Activated naive CD4-positive, alpha-beta T cell treated with anti-CD3 and anti-CD28 coated beads, Interleukin-2, amount 10 ng/mL, durations not matched to agents 7 days and 5 days (primary cell): ENCODE measurements around the gene RNF141.

Experiments
- CTCF ChIA-PET: fragments of 350-600 bp; sonication (Branson Sonifier 250); formaldehyde crosslinking; loops from one replicate; lab custom pipeline; 2021; ENCODE audit warnings: antibody characterized with exemption; lab: Charles Lee
- DNase-seq: peaks from one replicate; pipeline ENCODE4 v3.0.0-alpha.2; 2020
- H3K27ac Mint-ChIP-seq: one replicate; pipeline ENCODE4 v1.8.0; 2021; ENCODE audit warnings: mild to moderate bottlenecking, moderate library complexity, mixed read lengths
- H3K27me3 Mint-ChIP-seq: one replicate; pipeline ENCODE4 v1.8.0; 2021; ENCODE audit warnings: mild to moderate bottlenecking, mixed read lengths
- H3K36me3 Mint-ChIP-seq: one replicate; pipeline ENCODE4 v1.8.0; 2021; ENCODE audit warnings: mixed read lengths
- H3K4me1 Mint-ChIP-seq: one replicate; pipeline ENCODE4 v1.8.0; 2021; ENCODE audit warnings: mixed read lengths
- H3K4me3 Mint-ChIP-seq: one replicate; pipeline ENCODE4 v1.8.0; 2021; ENCODE audit warnings: mild to moderate bottlenecking, moderate library complexity, mixed read lengths
- H3K9me3 Mint-ChIP-seq: one replicate; pipeline ENCODE4 v1.8.0; 2021; ENCODE audit warnings: mixed read lengths

Gene RNF141

DNA sequence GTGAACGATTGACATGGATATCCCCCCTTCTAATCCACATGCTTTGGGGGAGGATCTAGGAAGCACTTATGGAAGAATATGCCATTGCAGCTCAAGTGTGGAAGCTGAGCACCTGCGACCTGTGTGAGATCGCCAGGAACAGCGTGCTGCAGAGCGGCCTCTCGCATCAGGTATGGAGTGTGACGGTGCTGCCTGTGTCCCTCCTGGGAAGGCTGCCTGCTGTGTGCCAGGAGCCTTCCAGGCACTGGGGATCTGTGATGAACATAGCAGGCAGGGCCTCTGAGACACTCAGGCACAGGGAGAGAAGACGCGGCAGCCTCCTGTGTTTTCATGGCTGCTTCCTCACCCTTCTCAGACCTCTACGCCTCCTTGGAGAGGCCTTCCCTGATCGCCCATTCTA, 36.5 kb downstream of the RNF141 start:
- Mint-ChIP-seq H3K4me1 (no peaks in the 10 kb centered on the region), H3K9me3 (no peaks in the 10 kb centered on the region), H3K36me3 (peaks cover 29% of the 10 kb centered on the region), H3K27me3 (no peaks in the 10 kb centered on the region), H3K27ac (no peak overlapping the region), H3K4me3 (no peak overlapping the region)
- CTCF ChIA-PET: no interaction called here
- no peak for DNase-seq

DNA sequence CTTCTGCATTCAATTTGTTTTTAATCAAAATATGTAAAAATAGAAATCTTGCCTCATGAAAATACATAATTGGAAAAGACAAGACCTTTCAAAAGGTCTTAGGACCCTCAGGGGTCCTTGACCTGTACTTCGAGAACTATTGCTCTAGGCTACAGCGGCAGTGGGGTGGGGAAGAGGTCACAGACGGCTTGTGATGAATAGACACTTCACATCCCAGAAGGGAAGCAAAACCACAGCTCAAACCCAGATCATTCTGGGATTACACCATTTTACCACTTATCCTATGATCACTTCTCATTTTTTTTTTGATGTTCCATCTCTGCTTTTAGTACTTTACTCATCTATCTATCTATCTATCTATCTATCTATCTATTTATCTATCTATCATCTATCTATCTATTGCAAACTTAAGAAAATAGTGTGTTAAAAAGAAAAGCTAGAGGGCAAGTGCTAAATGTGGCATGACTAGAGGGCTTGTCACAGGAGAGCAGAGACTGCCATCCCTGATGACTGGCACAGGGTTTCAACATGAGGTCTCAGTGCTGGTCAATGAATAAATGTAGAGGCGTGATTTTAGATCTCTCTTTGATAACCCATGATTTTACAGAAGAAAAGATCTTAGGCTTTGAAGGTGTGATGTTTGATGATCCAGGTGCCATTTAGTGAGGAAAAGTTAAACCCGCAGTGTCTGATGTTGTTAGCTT, 37.1 kb downstream of the RNF141 start:
- CTCF ChIA-PET: no interaction called here
- Mint-ChIP-seq H3K4me1 (no peaks in the 10 kb centered on the region), H3K4me3 (no peak overlapping the region), H3K9me3 (no peaks in the 10 kb centered on the region), H3K27ac (peak overlapping the region; percentile 16), H3K36me3 (peaks cover 33% of the 10 kb centered on the region), H3K27me3 (no peaks in the 10 kb centered on the region)
- no peak for DNase-seq

DNA sequence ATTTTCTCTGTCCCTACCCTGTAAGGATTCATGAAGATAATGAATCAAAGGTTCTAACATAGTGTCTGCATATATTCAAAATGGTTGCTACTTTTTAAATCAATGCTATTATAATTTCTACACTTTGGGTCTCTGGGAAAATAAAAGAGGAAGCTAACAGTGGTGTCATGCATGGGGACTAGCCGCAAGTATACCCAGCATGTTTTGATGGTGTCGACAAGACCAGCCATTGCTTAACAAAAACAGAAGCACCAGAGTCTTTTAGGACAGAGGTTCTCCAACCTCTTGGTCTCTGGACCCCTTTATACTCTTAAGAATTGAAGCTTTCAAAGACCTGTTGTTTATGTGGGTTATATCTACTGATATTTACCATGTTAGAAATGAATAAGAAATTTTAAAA, 37.8 kb downstream of the RNF141 start:
- no peaks in the 10 kb centered on the region for H3K27me3 Mint-ChIP-seq
- no peaks in the 10 kb centered on the region for H3K4me1 Mint-ChIP-seq
- H3K27ac Mint-ChIP-seq: no peak overlapping the region
- CTCF ChIA-PET: no interaction called here
- H3K9me3 Mint-ChIP-seq: no peaks in the 10 kb centered on the region
- H3K4me3 Mint-ChIP-seq: no peak overlapping the region
- DNase-seq: no peak
- H3K36me3 Mint-ChIP-seq: peaks cover 33% of the 10 kb centered on the region

DNA sequence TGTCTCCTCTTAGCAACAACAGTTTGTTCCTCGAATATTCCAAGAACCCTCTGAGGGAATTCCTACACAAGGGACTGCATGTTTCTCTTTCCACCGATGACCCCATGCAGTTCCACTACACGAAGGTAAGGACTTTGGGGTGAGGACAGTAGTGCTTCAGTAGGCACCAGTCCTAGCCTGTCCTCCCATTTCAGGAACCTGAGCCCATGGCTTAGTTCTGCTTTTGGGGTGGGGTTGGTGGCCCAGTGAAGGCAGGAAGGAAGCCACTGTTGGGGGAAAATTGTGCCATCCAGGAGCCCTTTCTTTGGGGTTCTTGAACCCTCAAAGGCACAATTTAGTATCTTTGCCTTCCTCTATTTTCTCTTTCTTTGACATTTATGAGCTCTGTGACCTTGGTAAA, 38.2 kb downstream of the RNF141 start:
- H3K27me3 Mint-ChIP-seq: no peaks in the 10 kb centered on the region
- peaks cover 37% of the 10 kb centered on the region for H3K36me3 Mint-ChIP-seq
- no peak for DNase-seq
- no peaks in the 10 kb centered on the region for H3K4me1 Mint-ChIP-seq
- no peaks in the 10 kb centered on the region for H3K9me3 Mint-ChIP-seq
- no peak overlapping the region for H3K27ac Mint-ChIP-seq
- CTCF ChIA-PET: no interaction called here
- no peak overlapping the region for H3K4me3 Mint-ChIP-seq

DNA sequence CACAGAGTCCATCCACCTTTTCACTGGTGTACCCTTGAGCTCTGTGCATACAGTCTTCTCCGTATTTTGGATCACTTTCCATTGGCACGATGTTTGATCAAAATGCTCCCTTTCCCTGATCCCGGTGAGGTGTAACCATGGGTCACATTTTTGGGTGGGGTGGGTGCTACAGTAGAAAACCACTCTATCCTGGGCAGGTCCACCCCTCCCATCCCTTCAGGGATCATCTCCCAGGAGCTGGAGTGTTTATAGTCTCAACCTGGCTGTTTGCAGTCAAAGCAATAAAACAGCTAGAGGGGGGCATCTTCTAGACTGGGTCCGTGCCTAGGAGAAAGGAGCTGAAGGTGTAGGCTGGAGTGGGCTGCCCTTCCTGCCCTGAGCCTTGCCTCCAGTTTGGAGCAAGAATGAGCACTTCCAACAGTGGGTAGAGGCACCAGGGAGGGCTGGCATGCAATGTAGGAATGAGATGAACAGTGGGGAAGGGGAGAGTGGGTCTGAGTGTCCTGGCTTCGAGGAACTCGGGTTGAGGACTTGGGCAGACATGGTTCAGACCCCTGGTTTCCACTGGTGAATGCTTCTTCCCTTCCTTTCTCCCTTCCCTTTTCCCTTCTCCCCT, 38.8 kb downstream of the RNF141 start:
- no peaks in the 10 kb centered on the region for H3K4me1 Mint-ChIP-seq
- H3K27me3 Mint-ChIP-seq: no peaks in the 10 kb centered on the region
- H3K4me3 Mint-ChIP-seq: no peak overlapping the region
- CTCF ChIA-PET: no interaction called here
- H3K36me3 Mint-ChIP-seq: peaks cover 40% of the 10 kb centered on the region
- H3K9me3 Mint-ChIP-seq: no peaks in the 10 kb centered on the region
- no peak overlapping the region for H3K27ac Mint-ChIP-seq
- DNase-seq: no peak

DNA sequence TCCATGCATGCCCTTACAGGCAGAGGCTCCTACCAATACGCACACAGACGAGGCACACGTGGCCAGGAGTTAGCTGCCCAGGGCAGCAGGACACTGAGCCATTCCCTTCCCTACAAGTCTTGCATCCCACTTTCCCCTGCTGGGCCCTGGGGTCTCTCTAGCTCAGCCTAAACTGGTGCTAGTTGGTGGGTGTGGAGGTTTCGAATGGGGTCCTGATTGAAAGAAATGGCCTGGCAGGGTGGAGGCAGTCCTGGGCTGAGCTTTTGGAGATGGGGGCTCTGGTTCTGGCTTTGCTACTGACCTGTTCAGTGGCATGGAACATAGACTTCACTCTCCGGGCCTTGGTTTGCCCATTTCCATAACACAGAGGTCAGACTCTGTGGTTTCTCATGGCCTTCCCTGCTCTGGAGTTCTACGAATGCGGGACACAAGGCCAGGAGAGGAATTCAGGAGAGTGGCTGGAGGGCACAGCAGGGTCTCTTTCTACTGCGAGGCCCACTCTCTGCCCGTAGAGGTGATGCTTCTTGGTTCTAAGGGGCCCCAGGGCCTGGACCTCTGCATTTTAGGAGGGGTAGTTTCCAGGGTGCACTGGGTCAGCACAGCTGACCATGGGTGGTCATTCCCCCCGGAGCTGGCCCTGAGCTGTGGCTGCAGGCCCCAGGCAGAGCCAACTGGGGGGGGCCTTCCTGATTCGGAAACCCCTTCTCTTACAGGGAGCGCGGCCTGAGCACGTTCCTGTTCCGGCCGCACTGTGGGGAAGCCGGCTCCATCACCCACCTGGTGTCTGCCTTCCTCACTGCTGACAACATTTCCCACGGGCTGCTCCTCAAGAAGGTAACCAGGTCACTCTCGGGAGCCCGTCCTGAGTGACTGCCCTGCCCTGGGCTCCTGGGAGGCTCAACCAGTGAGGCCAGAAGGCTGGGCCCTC, 40.0 kb downstream of the RNF141 start:
- Mint-ChIP-seq H3K4me3 (no peak overlapping the region), H3K27me3 (no peaks in the 10 kb centered on the region), H3K36me3 (peaks cover 40% of the 10 kb centered on the region), H3K4me1 (no peaks in the 10 kb centered on the region), H3K27ac (no peak overlapping the region), H3K9me3 (no peaks in the 10 kb centered on the region)
- CTCF ChIA-PET: no interaction called here
- DNase-seq: no peak

DNA sequence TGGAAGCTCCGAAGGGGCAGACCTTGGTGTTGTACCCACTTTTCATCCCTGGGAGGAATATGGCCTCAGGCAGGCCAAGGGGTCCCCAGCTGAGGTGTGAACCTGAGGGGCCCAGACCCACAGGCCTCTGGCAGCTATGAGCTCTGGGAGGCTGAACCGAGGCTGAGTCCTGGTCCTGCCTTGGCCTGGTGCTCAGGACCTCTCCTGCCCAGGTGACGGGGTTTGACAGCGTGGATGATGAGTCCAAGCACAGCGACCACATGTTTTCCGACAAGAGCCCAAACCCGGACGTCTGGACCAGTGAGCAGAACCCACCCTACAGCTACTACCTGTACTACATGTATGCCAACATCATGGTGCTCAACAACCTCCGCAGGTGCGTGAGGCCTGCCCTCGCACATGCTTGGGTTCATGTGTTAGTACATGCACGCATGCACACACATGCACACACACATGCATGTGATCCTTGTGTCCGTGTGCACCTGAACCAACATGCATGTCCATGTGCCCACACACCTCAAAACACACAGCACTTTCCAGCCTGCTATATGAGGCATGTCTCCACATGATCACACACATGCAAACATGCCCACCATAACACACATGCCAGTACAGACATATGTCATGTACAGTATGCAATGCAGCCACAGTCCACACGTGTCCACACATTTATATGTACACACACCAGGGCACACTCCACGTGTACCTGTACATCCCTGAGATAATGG, 40.9 kb downstream of the RNF141 start:
- H3K27ac Mint-ChIP-seq: no peak overlapping the region
- no peaks in the 10 kb centered on the region for H3K27me3 Mint-ChIP-seq
- peaks cover 32% of the 10 kb centered on the region for H3K36me3 Mint-ChIP-seq
- H3K4me3 Mint-ChIP-seq: no peak overlapping the region
- no peak for DNase-seq
- CTCF ChIA-PET: no interaction called here
- no peaks in the 10 kb centered on the region for H3K4me1 Mint-ChIP-seq
- H3K9me3 Mint-ChIP-seq: no peaks in the 10 kb centered on the region

DNA sequence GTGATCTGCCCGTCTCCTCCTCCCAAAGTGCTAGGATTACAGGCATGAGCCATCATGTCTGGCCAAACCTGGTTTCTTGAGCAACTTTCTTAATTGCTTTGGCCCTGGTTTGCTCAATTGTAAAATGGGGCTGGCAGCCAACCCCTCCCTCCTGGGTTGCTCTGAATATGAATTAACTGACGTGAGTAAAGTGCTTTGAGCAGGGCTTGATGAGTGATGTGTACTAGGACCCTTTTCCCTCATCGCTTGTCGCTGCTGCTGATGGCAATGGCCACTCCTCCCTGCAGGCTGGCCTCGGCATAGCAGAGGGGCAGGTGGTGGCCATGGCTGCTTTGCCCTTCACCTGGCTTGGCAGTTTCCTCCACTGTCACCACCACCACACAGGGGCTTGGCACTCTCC, 41.5 kb downstream of the RNF141 start:
- H3K36me3 Mint-ChIP-seq: peaks cover 34% of the 10 kb centered on the region
- H3K9me3 Mint-ChIP-seq: no peaks in the 10 kb centered on the region
- H3K27me3 Mint-ChIP-seq: no peaks in the 10 kb centered on the region
- DNase-seq: no peak
- no peak overlapping the region for H3K27ac Mint-ChIP-seq
- no peaks in the 10 kb centered on the region for H3K4me1 Mint-ChIP-seq
- CTCF ChIA-PET: no interaction called here
- H3K4me3 Mint-ChIP-seq: no peak overlapping the region

DNA sequence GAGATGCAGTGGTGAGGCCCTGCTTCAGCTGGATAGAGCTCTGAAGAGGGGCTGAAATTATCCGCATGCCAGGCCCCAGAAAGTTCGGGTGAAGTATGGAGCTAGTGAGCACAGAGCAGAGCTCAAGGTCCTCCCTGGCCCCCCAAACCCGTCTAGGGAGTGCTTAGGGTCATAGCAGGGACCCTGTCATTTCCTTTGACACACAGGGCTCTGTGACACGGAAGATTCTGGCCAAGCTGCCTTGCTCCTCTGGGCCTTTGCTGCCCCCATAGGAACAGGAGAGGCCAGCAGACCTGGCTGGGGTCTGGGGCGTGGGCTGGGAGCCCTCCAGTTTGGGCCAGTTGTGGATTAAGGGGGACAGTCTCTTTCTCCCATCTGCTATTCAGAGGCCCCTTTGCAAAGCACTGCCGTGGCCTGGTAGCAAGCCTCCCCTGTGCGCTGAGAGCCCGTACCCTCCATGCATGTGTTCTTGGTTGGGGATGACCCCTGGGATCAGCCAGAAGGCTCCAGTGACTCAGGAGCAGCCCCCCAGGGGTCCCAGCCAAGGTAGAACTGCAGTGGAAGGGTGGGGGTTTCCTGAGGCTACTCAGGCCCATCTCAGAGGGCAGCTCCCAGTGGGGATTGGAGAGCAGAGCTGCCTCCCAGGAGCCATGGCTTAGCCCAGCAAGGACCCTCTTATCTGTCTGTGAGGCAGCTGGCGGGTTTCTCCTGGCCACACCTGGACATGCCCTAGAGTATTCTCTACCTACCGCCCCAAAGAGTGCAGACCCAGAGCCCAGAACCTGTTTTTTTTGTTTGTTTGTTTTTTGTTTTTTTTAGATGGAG, 42.3 kb downstream of the RNF141 start:
- H3K27ac Mint-ChIP-seq: peak overlapping the region; percentile 69
- H3K9me3 Mint-ChIP-seq: no peaks in the 10 kb centered on the region
- no peaks in the 10 kb centered on the region for H3K4me1 Mint-ChIP-seq
- DNase-seq: no peak
- CTCF ChIA-PET: no interaction called here
- H3K36me3 Mint-ChIP-seq: peaks cover 35% of the 10 kb centered on the region
- no peak overlapping the region for H3K4me3 Mint-ChIP-seq
- no peaks in the 10 kb centered on the region for H3K27me3 Mint-ChIP-seq

DNA sequence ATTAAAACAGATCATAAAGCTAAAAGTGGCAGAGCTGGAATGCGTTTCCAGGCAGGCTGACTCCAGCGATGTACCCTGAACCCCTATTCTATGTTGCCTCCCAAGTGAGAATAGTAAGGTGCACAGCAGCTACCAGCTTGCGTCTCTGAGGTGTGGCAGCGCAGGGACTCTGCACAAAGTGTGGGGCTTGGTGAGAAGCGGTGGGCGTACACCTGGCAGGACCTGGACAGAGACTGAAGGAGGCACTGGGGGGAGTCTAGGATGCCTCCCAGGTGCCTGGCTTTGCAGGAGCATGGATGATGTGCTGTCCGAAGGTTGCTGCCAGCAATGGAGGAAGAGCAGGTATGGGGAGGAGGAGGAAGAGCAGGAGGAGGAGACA, 43.0 kb downstream of the RNF141 start:
- H3K4me3 Mint-ChIP-seq: no peak overlapping the region
- no peaks in the 10 kb centered on the region for H3K4me1 Mint-ChIP-seq
- DNase-seq: no peak
- peaks cover 35% of the 10 kb centered on the region for H3K36me3 Mint-ChIP-seq
- H3K9me3 Mint-ChIP-seq: no peaks in the 10 kb centered on the region
- H3K27me3 Mint-ChIP-seq: no peaks in the 10 kb centered on the region
- peak overlapping the region; percentile 22 for H3K27ac Mint-ChIP-seq
- CTCF ChIA-PET: interaction anchor here (0.6 kb wide), 1 partner anchor 88 kb away, joined by 3 read pairs; no protein-coding TSS in a partner anchor

DNA sequence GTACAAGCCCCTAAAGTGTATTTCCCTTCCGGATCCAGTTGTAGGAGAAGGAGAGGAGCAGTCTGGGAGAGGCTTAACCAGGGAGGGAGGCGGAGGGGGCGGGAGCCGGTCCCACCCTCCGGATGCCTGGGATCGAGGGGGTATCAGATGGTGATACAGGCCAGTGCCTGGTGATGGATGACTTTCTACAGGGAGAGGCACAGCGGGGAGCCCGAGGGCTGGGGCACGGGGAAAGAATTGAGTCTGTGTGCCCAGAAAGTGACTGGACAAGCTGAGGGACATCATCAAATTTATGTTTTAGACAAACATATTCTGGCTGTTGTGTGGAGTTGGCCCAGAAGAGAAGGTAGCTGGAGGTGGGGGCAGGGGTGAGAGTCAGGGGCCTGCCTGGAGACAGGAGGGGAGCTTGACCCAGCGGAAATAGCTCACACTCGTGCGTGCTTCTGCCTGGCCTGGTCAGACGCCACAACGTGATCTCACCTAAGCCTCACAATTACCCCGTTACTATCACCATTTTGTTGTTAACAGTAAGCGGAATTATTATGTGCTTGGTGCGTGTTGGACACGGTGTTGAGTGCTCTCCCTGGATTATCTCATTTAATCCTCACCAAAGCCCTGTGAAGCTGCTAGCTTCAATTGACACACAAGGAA, 43.5 kb downstream of the RNF141 start:
- Mint-ChIP-seq H3K4me1 (no peaks in the 10 kb centered on the region), H3K4me3 (no peak overlapping the region), H3K36me3 (peaks cover 38% of the 10 kb centered on the region), H3K27ac (peak overlapping the region; percentile 22), H3K27me3 (no peaks in the 10 kb centered on the region), H3K9me3 (no peaks in the 10 kb centered on the region)
- CTCF ChIA-PET: interaction anchor here (0.6 to 1.5 kb wide), 2 partner anchors 44 to 89 kb away, joined by 3 read pairs; no protein-coding TSS in a partner anchor
- DNase-seq: no peak

DNA sequence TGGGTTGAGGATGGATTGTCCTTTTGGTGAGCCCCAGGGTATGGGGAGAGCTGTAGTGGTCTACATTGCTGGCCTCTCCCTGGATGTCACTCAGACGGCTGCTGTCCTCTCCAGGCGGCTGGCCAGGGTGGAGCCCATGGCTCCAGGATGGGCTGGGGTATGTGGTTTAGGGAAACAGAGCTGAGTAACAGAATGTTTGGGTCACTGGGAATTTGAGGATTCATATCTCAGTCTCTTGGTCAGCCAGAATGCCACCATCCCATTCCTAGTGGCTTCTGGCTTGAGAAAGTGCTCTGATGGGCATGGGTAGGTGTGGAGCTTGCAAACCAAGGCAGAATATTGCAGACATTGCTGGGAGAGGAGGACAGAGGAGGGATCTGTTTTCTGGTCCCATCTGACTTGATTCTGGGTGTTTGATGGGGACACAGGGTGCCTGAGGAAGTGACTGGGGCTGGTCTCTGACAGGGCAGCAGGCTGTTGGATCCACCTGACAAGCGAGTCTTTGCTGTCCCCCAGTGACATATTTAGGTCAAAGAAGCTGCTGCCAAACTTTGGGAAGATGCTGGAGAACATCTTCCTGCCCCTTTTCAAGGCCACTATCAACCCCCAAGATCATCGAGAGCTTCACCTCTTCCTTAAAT, 44.6 kb downstream of the RNF141 start:
- no peaks in the 10 kb centered on the region for H3K9me3 Mint-ChIP-seq
- H3K4me3 Mint-ChIP-seq: no peak overlapping the region
- CTCF ChIA-PET: interaction anchor here (1.5 kb wide), 1 partner anchor 45 kb away, joined by 3 read pairs; no protein-coding TSS in a partner anchor
- H3K27me3 Mint-ChIP-seq: no peaks in the 10 kb centered on the region
- H3K4me1 Mint-ChIP-seq: no peaks in the 10 kb centered on the region
- DNase-seq: no peak
- peaks cover 49% of the 10 kb centered on the region for H3K36me3 Mint-ChIP-seq
- no peak overlapping the region for H3K27ac Mint-ChIP-seq

DNA sequence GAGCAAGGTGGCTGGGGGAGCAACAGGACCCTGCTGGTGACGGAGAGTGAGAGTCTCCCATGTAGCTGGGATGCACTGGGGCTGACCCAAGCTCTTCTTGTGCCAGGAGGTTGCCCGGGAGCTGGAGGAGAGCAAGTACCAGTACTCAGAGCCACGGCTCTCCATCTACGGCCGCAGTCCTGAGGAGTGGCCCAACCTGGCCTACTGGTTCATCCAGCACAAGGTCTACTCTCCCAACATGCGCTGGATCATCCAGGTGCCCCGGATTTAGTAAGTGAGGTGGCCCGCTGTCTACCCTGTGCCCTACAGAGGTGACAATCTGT, 45.6 kb downstream of the RNF141 start:
- Mint-ChIP-seq H3K27ac (no peak overlapping the region), H3K36me3 (peaks cover 50% of the 10 kb centered on the region), H3K27me3 (no peaks in the 10 kb centered on the region), H3K4me3 (no peak overlapping the region), H3K4me1 (no peaks in the 10 kb centered on the region), H3K9me3 (no peaks in the 10 kb centered on the region)
- DNase-seq: no peak
- CTCF ChIA-PET: interaction anchor here (0.8 kb wide), 1 partner anchor 16 kb away, joined by 4 read pairs; no protein-coding TSS in a partner anchor
